H9 (cell line): ENCODE data around the gene OR2H2. TPM values are rescaled to one million over a fixed set of nuclear protein-coding genes. Genes with fewer than 3 reads are reported as not detected.

Source experiments
- DNase-seq: peaks from one replicate; pipeline ENCODE4 v3.0.0-alpha.2; 2017
- H2AFZ ChIP-seq: one replicate; pipeline ENCODE4 v1.6.1; 2013; ENCODE audit warnings: mild to moderate bottlenecking, low read length, control low read depth, moderate library complexity
- H2AK5ac ChIP-seq: 2 replicates; pipeline ENCODE4 v1.6.1; 2013; ENCODE audit warnings: low read length, control low read depth, mixed read lengths; ENCODE audit not compliant: insufficient read length
- H2BK120ac ChIP-seq: one replicate; pipeline ENCODE4 v1.6.1; 2013; ENCODE audit warnings: low read depth, mild to moderate bottlenecking, low read length, control low read depth, inconsistent platforms; ENCODE audit not compliant: poor library complexity, severe bottlenecking
- H2BK12ac ChIP-seq: 2 replicates; pipeline ENCODE4 v1.6.1; 2013; ENCODE audit warnings: low read length, control low read depth, mixed read lengths, low read depth; ENCODE audit not compliant: insufficient read length
- H2BK15ac ChIP-seq: 2 replicates; pipeline ENCODE4 v1.6.1; 2013; ENCODE audit warnings: low read depth, low read length, control low read depth
- H2BK20ac ChIP-seq: one replicate; pipeline ENCODE4 v1.6.1; 2013; ENCODE audit warnings: low read depth, mild to moderate bottlenecking, low read length, control low read depth, inconsistent platforms; ENCODE audit not compliant: poor library complexity, severe bottlenecking
- H2BK5ac ChIP-seq: 2 replicates; pipeline ENCODE4 v1.6.1; 2013; ENCODE audit warnings: low read length, control low read depth, mixed read lengths; ENCODE audit not compliant: insufficient read length
- H3K14ac ChIP-seq: 2 replicates; pipeline ENCODE4 v1.6.1; 2013; ENCODE audit warnings: low read length, control low read depth; ENCODE audit not compliant: insufficient read depth
- H3K18ac ChIP-seq: 2 replicates; pipeline ENCODE4 v1.6.1; 2013; ENCODE audit warnings: low read depth, mild to moderate bottlenecking, mixed read lengths, low read length, control low read depth; ENCODE audit not compliant: insufficient read length
- H3K23ac ChIP-seq: 2 replicates; pipeline ENCODE4 v1.6.1; 2013; ENCODE audit warnings: low read length, control low read depth, mixed read lengths, low read depth; ENCODE audit not compliant: insufficient read length
- H3K23me2 ChIP-seq: 2 replicates; pipeline ENCODE4 v1.6.1; 2013; ENCODE audit warnings: low read depth, mild to moderate bottlenecking, mixed read lengths, low read length, control low read depth; ENCODE audit not compliant: insufficient read length, poor library complexity, severe bottlenecking
- H3K27ac ChIP-seq: 2 replicates; pipeline ENCODE4 v1.5.1; 2013; ENCODE audit warnings: low read length, control low read depth, mixed read lengths, low read depth; ENCODE audit not compliant: insufficient read length
- H3K27me3 ChIP-seq: 2 replicates; pipeline ENCODE4 v1.6.1; 2013; ENCODE audit warnings: low read length, control low read depth, inconsistent platforms; ENCODE audit not compliant: insufficient read depth
- H3K4ac ChIP-seq: 2 replicates; pipeline ENCODE4 v1.6.1; 2013; ENCODE audit warnings: low read depth, mild to moderate bottlenecking, control low read depth, inconsistent platforms, low read length, moderate library complexity
- H3K4me1 ChIP-seq: 2 replicates; pipeline ENCODE4 v1.6.1; 2013; ENCODE audit warnings: low read length, control low read depth, inconsistent platforms; ENCODE audit not compliant: insufficient read depth
- H3K4me2 ChIP-seq: 2 replicates; pipeline ENCODE4 v1.6.1; 2013; ENCODE audit warnings: low read length, control low read depth, mixed read lengths; ENCODE audit not compliant: insufficient read length, insufficient read depth
- H3K56ac ChIP-seq: 2 replicates; pipeline ENCODE4 v1.6.1; 2013; ENCODE audit warnings: low read depth, mild to moderate bottlenecking, mixed read lengths, low read length, control low read depth; ENCODE audit not compliant: insufficient read length
- H3K79me1 ChIP-seq: 2 replicates; pipeline ENCODE4 v1.6.1; 2013; ENCODE audit warnings: low read depth, mild to moderate bottlenecking, moderate library complexity, low read length, control low read depth, inconsistent platforms; ENCODE audit not compliant: insufficient read depth, poor library complexity, severe bottlenecking
- H3K79me2 ChIP-seq: 2 replicates; pipeline ENCODE4 v1.6.1; 2013; ENCODE audit warnings: low read length, control low read depth, inconsistent platforms; ENCODE audit not compliant: insufficient read depth
- H3K9ac ChIP-seq: 2 replicates; pipeline ENCODE4 v1.6.1; 2013; ENCODE audit warnings: low read length, control low read depth, mixed read lengths; ENCODE audit not compliant: insufficient read length; ENCODE audit errors: extremely low read depth
- H3K9me3 ChIP-seq: one replicate; pipeline ENCODE4 v1.6.1; 2013; ENCODE audit warnings: low read depth, low read length, inconsistent platforms; ENCODE audit not compliant: control insufficient read depth
- H3T11ph ChIP-seq: one replicate; pipeline ENCODE4 v1.6.1; 2013; ENCODE audit warnings: mild to moderate bottlenecking, low read length, control low read depth, inconsistent platforms
- H4K20me1 ChIP-seq: one replicate; pipeline ENCODE4 v1.6.1; 2013; ENCODE audit not compliant: control insufficient read depth, insufficient read length, insufficient read depth
- H4K5ac ChIP-seq: 2 replicates; pipeline ENCODE4 v1.6.1; 2013; ENCODE audit warnings: low read depth, mild to moderate bottlenecking, mixed read lengths, low read length, control low read depth; ENCODE audit not compliant: insufficient read length
- H4K8ac ChIP-seq: replicated peaks from 2 replicates; pipeline ENCODE4 v1.6.1; 2013; ENCODE audit warnings: low read length, control low read depth, mixed read lengths, low read depth; ENCODE audit not compliant: insufficient read length
- H4K91ac ChIP-seq: 2 replicates; pipeline ENCODE4 v1.6.1; 2013; ENCODE audit warnings: low read depth, mild to moderate bottlenecking, moderate library complexity, mixed read lengths, low read length, control low read depth; ENCODE audit not compliant: insufficient read length
- H3K27ac Mint-ChIP-seq, 3 experiments: 2 replicates in 2 of 3; 3 replicates in 1 of 3; pipeline ENCODE4 v1.8.0; 2020 to 2021; ENCODE audit warnings: mixed read lengths in 3 of 3, mild to moderate bottlenecking in 1 of 3, moderate library complexity in 1 of 3
- H3K27me3 Mint-ChIP-seq: 2 replicates; pipeline ENCODE4 v1.8.0; 2021; ENCODE audit warnings: low read depth, mild to moderate bottlenecking, moderate library complexity, mixed read lengths
- H3K36me3 Mint-ChIP-seq, 3 experiments: 2 replicates in 2 of 3; 3 replicates in 1 of 3; pipeline ENCODE4 v1.8.0; 2020 to 2021; ENCODE audit warnings: low read depth in 3 of 3, mixed read lengths in 3 of 3; ENCODE audit not compliant: insufficient read depth in 1 of 3
- H3K4me1 Mint-ChIP-seq, 2 experiments: 2 replicates each; pipeline ENCODE4 v1.8.0; 2020; ENCODE audit warnings: mixed read lengths in 2 of 2
- H3K4me3 Mint-ChIP-seq, 2 experiments: 2 replicates in 1 of 2; 3 replicates in 1 of 2; pipeline ENCODE4 v1.8.0; 2020 to 2021; ENCODE audit warnings: mild to moderate bottlenecking in 2 of 2, mixed read lengths in 2 of 2, moderate library complexity in 1 of 2
- H3K9me3 Mint-ChIP-seq, 2 experiments: 2 replicates in 1 of 2; 3 replicates in 1 of 2; pipeline ENCODE4 v1.8.0; 2020; ENCODE audit warnings: mild to moderate bottlenecking in 2 of 2, mixed read lengths in 2 of 2, moderate library complexity in 1 of 2
- WGBS: extraction: QIAGEN DNeasy Blood & Tissue Kit; methylation state at CpG from one replicate; pipeline ENCODE4 v1.1.7; 2013; ENCODE audit warnings: missing lambda C conversion rate, low lambda C conversion rate, mixed read lengths; ENCODE audit not compliant: insufficient read length; ENCODE audit errors: extremely low coverage; 5-methylcytosine and 5-hydroxymethylcytosine counted together
- total RNA-seq: library from RNA; stranded (reverse); gene quantifications from 2 replicates; pipeline ENCODE4 v1.2.1, GENCODE V29; 2021
- TF ChIP-seq, protein P1 (sequence below): fragments of 200-600 bp; sonication (generic); conservative IDR thresholded peaks from 3 replicates; pipeline ENCODE4 v1.8.0; 2021; ENCODE audit warnings: antibody characterized with exemption, mild to moderate bottlenecking

The OR2H2 gene
- total RNA-seq, 1 experiment from 2014 or later: not detected

DNA sequence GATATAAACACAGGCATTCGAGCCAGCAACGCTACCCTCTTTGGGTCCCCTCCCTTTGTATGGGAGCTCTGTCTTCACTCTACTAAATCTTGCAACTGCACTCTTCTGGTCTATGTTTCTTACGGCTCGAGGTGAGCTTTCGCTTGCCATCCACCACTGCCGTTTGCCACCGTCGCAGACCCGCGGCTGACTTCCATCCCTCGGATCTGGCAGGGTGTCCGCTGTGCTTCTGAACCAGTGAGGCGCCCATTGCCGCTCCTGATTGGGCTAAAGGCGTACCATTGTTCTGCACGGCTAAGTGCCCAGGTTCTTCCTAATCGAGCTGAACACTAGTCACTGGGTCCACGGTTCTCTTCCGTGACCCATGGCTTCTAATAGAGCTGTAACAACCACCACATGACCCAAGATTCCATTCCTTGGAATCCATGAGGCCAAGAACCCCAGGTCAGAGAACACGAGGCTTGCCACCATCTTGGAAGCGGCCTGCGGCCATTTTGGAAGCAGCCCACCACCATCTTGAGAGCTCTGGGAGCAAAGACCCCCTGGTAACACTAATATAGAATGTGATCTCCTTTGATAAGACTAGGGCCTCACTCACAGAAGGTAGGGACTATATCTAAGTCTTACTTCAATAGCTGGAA is 26.4 kb upstream of the OR2H2 start:
- Histone ChIP-seq H3K4ac (no peak overlapping the region), H3K79me1 (no peaks in the 10 kb centered on the region), H2BK15ac (no peak overlapping the region), H4K5ac (no peak overlapping the region), H2BK20ac (no peak overlapping the region), H3K9me3 (no peaks in the 10 kb centered on the region), H3K9ac (no peak overlapping the region), H2BK12ac (no peak overlapping the region), H3K4me2 (no peak overlapping the region), H2AK5ac (no peak overlapping the region), H3K23ac (no peak overlapping the region), H3K56ac (no peak overlapping the region), H4K91ac (no peak overlapping the region), H3K79me2 (no peaks in the 10 kb centered on the region), H3T11ph (no peak overlapping the region), H4K8ac (no peak overlapping the region), H3K23me2 (peaks cover 5% of the 10 kb centered on the region), H4K20me1 (no peaks in the 10 kb centered on the region), H3K27me3 (peaks cover 26% of the 10 kb centered on the region), H2BK120ac (no peak overlapping the region), H3K4me1 (peaks cover 7% of the 10 kb centered on the region; the same call in 1 of the 2 replicates), H3K18ac (no peak overlapping the region), H2BK5ac (no peak overlapping the region), H3K14ac (peak overlapping the region; percentile 8; the same call in 1 of the 2 replicates), H2AFZ (no peak overlapping the region), H3K27ac (no peak overlapping the region)
- Mint-ChIP-seq H3K27ac (no peak overlapping the region), H3K4me1 (peaks cover 34 to 44% of the 10 kb centered on the region in 2 experiments), H3K9me3 (peaks cover 6 to 9% of the 10 kb centered on the region in 2 experiments; a peak in 3 of 5 replicates), H3K36me3 (peaks cover 3 to 16% (median 8%) of the 10 kb centered on the region in 3 experiments; a peak in 5 of 7 replicates), H3K4me3 (no peak overlapping the region), H3K27me3 (peaks cover 66% of the 10 kb centered on the region)
- no CpG with 5 or more reads among the region's 22 CpGs for WGBS
- no peak for DNase-seq
- TF ChIP-seq, protein P1, sequence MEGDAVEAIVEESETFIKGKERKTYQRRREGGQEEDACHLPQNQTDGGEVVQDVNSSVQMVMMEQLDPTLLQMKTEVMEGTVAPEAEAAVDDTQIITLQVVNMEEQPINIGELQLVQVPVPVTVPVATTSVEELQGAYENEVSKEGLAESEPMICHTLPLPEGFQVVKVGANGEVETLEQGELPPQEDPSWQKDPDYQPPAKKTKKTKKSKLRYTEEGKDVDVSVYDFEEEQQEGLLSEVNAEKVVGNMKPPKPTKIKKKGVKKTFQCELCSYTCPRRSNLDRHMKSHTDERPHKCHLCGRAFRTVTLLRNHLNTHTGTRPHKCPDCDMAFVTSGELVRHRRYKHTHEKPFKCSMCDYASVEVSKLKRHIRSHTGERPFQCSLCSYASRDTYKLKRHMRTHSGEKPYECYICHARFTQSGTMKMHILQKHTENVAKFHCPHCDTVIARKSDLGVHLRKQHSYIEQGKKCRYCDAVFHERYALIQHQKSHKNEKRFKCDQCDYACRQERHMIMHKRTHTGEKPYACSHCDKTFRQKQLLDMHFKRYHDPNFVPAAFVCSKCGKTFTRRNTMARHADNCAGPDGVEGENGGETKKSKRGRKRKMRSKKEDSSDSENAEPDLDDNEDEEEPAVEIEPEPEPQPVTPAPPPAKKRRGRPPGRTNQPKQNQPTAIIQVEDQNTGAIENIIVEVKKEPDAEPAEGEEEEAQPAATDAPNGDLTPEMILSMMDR: no peak
